Middle frontal gyrus (tissue), 1 donor: ENCODE data around the gene MISP3.

Experiments
- DNase-seq: peaks from one replicate; pipeline ENCODE4 v3.0.0-alpha.2; 2015; ENCODE audit warnings: low spot score; ENCODE audit errors: extremely low spot score

Gene MISP3

DNA sequence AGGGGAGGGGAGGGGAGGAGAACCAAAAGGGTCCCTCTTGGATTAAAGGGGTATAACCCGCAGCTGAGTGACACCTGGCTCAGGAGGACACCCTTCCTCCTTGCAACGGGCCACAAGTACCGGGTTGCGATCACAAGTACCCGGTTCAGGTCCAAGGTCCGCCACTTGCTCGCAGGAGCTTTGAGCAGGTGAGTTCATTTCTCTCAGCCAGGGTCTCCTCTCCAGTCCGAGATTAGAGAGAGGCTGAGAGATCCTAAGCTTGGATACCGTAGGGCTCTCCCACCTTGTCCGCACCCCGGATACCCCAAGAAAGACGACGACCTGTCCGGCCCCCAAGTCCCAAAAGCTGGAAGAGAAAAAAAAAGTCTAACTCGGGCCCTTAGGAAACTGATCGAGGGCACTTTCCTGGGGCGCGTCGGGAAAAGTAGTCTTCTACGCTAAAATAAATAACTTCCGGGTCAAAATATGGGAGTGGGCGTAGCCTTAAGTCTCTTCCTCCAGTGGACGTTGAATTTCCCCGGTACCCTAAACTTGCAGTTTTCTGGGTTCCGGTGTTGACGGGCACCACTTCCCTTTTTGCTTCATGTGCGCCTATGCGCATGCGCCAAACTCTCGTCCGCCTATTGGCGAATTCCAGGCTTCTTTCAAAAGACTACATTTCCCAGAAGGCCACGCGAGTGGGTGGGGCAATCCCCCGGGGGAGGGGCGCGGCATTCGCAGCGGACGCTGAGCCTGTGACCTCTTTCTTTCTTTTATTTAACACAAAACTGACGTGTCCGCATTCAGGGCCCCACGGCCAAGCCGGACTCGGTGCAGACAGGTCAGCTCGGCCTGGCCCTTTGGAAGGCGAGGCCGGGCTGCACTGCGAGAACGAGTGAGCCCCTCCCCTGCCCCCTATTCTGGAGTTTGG lies 8.6 kb downstream of the MISP3 start:
- DNase-seq, result peak; percentile 99

DNA sequence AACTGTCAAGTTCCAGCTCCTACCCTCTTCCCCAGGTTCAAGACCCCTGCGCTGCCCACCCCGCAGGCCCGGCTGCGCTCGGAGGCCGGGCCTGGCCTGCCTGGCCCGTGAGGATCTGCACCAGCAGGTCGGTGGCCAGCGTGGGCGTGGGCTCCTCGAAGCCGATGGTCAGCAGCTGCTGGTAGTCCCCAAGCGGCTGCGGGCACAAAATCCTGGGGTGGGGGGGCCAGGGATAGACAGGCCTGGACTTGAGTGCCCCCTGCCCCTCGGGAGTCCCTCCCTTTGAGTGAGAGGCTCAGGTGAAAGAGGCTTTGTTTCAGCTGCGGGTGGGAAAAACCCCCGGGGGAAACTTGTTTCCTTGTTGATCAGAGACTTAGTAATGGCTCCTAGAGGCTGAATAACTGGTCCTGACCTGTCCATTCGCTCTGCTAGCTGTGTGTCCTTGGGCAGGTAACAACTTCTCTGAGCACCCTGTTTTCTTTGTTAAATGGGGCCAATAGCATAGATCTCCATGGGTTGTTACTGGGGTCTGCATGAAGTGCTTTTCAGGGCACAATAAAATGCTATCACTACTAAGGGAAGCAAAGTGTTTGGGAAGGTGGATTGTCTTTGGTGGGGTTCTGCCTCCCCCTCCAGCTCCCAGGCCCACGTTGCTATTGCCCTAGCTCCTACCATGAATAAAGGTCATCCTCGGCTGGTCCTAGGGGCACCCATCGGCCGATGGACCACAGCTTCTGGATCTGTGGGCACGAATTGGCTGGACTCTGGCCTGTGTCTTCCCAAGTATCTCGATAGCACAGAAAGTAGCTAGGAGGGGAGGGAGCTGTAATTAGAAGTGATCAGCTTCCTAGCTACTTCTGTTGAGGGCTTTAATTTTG lies 9.4 kb downstream of the MISP3 start:
- no peak for DNase-seq

DNA sequence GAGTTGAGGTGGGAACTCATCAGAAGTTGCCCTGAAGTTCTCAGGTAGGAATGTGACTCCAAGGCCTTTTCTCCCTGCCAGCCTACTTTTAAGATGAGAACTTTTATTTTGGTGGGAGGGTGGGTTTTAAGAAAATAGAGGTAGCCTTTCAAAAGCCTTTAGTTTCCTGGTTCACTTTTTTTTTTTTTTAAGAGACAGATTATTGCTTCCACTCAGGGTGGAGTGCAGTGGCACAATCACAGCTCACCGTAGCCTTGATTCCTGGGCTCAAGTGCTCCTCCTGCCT lies 10.0 kb downstream of the MISP3 start:
- no peak for DNase-seq

DNA sequence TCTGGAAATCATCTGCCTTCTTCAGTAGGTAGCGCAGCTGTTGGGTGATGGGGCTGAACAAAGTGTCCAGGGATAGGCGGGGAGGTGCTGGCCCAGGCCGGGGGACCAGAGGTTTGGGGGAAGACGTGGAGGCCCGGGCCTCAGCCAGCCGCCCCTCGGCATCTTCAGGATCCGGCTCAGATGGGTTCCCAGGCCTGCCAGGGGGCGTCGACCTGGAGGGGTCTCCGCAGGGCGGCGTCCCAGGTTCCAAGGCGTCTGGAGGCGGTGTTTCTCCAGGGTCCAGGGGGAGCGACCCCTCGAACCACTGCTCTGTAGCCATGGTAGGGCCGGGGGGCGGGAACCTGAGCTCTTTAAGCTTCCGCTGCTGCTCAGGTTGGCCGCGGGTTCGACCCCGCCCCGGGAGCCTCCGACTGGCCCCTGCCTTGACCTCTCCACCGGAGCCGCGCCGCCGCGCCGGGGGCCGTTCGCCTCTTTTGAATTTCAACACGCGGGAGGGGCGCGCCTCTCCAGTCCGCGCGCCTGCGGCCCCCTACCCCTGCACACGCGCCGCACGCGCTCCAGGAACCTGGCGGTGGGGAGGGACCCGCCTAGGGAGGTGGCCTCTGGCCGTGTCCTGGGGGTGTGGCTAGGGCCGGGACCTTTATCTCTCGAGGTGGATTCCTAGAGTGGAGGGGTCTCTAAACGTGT lies 12.9 kb downstream of the MISP3 start, which contains the start of gene C19orf67:
C19orf67 (minus strand) TSS at position 475 of the 687 bp plus-strand sequence; CDS start at position 319, 156 bp downstream.
- no peak for DNase-seq

DNA sequence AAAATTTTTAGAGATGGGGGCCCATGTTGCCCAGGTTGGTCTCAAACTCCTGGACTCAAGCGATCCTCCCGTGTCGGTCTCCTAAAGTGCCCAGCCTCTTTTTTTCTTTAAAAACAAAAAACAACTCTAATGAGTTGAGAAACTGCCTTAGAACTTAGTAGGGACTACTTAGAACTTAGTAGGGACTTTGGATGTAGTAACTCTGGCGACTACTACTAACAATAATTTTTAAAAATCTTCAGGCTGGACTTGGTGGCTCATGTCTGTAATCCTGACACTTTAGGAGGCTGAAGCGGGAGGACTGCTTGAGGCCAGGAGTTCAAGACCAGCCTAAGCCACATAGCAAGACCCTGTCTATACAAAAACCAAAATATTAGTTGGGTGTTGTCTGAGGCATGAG lies 13.5 kb downstream of the MISP3 start:
- DNase-seq, result no peak

DNA sequence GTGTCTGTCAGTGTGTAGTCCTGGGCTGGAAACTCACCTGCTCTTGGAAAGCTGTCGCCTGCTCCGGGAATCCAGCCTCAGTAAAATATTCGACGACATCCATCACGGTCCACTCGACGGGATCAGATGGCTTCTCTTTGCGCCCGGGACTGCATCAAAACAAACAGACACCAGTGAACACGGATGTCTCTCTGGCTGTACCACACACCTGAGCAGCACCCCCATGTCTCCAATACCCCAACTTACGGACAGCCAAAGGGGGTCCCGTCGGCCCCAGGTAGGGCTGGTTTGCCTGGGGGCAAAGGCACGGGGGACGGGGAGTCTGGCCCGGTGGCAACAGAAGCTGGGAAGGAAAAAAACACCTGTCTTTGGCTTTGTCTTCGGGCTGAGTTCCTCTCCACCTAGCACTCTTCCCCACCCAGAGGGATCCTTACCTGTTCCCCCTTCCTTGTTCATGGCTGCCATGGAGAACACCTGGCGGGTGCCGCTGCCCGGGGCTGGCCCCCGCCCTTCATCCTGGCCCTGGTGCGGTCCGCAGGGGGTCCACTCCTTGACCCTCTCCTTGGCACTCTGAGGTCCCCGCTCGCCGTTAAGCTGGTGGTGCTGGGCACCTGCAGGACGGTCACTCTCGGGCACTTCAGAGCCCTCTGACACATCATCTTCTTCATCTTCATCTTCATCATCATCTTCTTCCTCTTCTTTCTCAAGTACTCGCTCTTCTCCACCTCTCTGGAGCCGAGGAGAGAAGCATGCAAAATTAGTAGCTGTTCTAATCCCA lies 16.2 kb downstream of the MISP3 start:
- DNase-seq, result no peak

DNA sequence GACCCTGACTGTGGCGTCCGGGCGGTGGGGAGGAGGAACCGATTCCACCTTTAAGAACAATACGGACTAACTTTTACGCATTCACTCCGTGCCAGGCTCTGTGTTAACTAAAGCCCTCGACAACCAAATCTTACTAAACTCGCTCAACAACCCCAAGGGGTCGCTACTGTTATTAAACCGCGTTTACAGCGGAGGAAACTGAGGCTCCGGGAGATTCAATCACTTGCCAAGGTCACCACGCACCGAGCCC lies 16.8 kb downstream of the MISP3 start:
- DNase-seq, result no peak

DNA sequence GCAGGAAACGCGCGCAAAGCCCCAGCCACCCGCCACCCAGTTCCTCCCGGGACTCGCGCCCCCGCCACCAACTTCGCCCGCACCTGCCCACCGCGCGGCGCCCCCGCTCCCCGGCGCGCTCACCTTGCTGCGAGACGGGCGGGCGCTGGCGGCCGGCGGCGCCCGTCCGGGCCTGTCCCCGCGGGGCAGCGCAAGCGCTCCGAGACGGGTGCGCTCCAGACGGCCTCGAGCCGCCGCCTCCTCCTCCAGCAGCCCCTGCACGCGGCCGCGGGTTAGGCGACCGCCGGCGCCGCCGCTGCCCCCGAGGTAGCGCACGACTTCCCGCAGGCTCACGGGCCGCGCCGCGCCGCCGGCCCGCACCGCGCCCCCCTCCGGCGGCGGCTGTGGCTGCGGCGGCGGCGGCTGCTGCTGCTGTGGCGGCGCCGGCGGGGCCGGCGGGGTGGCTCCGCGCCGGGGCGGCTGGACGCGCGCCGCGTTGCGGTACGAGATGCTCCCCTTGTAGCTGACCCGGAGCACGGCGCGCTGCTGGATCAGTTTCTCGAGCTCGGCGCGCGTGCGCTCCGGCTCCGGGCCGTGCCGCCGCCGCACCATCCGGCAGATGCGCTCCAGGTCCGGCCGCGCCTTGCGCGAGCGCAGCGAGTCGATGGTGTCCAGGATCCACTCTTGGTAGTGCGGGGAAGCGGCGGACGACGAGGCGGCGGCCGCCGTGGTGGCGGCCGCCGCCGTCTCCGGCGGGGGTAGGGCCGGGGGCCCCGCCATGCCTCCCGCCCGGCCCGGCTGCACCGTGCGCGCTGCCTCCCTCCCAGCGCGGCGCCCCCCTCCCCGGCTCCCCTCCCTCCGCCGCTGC lies 17.3 kb downstream of the MISP3 start:
- DNase-seq, result no peak

DNA sequence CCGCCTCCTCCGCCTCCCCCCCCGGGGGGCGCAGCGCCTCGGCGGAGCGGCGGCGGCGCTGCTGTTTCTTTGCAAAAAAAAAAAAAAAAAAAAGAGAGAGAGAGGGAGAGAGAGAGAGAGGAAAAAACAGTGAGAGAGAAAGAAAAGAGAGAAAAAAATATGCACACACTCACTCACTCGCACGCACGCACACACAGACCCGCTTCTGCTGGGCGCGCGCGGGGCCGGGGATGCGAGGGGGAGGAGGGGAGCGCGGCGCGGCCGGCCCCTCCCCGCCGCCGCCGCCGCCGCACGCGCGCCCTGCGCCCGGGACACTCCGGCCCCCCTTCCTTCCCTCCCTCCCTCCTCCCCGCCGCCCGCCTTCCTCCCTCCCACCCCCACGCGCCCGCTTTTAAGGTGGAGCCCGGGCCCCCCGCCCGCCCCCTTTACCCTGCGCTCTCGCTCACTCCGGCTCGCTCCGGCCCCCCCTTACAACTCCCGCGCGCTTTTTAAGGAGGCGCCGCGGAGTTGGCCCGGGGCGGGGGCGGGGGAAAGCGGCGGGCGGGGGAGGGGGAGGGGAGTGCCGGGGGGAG lies 18.0 kb downstream of the MISP3 start, which contains the start of gene SAMD1:
SAMD1 (minus strand) TSS at position 243 of the 572 bp plus-strand sequence.
- peak; percentile 33 for DNase-seq

DNA sequence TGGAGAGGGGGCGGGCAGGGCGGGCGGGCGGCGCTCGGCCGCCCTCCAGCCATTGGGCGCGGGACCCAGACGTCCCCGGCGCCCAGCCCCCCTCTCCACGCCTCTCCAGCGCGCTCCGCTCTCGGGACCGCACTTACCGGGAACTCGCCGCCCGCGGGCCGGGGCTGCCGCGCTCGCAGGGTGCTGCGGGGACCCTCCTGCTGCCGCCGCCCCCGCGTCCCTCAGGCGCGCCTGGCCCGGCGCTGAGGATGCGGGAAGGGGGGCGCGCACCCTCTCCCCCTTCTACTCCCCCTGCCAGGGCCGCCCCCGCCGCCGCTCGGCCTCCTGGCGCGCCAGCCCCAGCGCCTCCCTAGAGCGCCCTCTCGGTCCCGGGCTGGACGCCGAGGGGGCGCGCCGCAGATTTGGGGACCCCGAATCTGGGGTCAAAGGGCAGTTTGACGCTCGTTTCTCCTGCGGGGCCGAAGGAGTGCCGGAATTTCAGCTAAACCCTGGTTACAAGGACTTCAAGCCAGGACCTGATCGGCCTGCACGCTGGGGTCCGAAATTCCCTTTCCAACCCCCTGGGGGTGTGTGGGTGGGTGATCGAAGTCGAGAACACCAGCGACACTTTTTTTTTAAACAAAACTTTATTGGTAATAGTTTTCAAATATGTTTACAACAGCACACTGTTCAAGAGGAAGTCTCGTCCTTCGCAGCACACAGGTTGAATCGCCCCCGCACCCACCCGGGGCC lies 18.7 kb downstream of the MISP3 start:
- DNase-seq, result peak; percentile 30

DNA sequence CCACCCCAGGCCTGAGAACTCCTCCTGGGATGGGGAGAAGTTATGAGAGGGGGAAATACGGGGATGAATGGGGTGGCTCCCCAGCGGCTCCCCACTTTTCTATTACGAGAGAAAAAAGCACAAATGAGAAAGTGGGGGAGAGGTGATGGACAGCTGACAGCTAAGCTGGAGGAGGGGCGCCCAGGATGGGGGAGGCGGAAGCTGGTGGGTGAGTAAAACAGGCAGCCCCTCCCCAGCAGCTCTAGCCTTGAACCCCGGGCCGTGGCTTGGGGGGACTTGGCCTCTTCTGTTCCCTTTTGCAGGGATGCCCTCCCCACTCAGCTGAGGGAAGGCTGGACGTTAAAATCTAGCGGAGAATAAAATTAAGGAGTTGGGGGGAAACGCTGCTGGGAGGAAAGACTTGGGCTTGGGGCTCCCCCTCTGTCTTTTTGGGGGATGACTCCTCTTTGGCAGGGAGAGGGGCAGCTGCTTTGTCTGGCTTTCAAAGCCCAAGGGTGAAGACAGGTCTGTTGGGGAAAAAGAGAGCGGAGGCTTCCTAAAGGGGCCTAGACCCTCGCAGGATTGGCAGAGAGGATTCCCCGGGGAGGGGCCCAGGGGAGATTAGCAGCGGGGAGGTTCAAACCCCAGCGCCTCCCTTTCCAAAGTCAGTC lies 19.4 kb downstream of the MISP3 start:
- DNase-seq, result no peak

DNA sequence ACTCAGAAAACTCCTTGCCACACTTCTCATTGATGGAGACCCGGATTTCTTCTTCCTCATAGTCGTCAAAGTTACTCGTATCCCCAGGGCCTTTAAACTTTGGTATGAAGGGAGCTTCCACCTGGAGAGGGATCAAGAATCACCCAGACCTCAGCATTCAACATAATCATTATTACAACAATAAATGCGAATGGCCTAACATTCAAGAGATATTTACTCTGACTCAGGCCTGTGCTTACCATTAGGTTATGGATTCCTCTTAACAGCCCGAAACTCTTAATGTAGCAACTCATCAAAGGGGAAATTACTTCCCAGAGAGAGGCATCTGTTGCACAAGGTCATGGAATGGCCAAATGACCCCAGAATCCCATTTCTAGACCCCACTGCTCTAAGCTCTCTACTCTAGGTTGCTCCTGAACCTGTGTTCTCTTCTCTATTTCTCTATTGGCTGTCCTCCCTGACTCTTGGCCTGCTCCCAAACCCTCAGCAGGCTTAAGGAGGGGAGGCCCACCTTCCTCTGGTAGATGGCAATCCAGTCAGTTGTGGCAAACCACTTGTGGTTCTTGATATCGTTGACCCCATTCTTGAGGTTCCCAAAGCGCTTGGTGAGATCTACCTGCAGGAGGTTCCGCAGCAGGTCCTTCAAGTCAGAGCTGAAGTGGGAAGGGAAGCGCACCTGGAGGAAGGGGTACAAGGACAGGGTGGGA lies 20.7 kb downstream of the MISP3 start:
- no peak for DNase-seq

DNA sequence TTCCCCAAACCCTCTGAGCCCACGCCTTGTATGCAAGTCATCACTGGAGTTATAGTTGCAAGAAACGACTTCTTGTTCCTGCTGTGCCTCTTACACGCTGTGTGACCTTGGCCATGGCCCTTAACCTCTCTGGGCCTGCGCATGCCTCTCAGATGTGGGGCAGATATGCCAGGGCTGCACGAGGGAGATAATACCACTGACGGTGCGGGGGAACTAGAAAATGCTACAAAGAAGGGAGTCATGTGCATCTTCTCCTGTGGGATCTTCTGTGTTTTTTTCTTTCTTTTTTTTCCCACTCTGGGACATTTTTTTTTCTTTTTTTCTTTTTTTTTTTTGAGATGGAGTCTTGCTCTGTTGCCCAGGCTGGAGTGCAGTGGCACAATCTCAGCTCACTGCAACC lies 22.3 kb downstream of the MISP3 start:
- DNase-seq, result no peak

DNA sequence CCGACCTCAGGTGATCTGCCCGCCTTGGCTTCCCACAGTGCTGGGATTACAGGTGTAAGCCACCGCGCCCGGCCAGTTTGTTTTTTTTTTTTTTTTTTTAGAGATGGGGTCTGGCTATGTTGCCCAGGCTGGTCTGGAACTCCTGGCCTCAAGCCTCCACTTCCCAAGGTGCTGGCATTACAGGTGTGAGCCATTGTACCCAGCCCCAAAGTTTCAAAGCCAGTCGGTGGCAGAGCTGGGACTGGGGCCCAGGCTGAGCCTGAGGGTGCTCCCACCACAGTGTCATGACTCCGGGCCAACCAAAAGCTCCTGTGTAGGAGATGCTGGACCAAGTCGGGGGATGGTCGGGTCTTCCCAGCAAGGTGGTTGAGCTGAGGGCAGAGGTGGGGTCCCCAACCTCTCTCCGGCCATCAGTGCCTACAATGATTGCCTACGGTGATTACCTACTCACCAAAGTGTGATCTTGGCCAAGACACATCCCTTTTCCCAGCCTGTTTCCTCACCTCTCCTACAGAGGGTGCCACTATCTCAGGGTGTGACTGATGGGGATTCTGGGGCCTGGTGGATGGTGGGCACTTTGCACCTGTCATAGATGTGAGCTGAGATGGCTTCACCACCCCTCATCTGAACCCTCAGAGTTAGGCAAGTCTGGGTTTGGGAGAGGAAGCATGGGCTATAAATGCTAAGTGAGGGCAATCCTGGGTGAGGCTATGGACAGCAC lies 23.8 kb downstream of the MISP3 start:
- no peak for DNase-seq

DNA sequence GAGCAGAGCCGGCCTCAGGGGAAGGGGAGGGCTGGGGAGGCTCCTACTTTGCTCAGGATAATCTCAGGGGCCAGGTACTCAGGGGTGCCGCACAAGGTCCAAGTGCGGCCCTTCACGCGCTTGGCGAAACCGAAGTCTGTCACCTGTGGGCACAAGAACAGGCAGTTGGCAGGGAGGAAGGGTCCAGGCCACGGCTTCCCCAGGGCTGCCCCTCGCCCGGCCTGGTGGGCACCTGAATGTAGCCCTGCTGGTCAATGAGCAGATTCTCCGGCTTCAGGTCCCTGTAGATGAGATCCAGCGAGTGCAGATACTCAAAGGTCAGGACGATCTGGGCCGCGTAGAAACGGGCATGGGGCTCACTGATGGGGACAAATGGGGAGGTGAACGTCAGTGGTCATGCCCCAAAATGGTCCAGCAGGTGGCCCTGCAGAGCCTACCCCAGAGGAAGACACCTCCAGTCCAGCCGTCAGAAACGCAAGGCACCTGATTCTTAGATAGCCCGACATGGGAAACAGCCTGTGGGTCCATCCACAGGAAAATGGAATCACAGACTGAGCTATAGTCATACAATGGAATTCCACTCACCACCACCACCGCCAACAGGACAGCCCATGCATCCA lies 25.1 kb downstream of the MISP3 start:
- DNase-seq, result no peak

DNA sequence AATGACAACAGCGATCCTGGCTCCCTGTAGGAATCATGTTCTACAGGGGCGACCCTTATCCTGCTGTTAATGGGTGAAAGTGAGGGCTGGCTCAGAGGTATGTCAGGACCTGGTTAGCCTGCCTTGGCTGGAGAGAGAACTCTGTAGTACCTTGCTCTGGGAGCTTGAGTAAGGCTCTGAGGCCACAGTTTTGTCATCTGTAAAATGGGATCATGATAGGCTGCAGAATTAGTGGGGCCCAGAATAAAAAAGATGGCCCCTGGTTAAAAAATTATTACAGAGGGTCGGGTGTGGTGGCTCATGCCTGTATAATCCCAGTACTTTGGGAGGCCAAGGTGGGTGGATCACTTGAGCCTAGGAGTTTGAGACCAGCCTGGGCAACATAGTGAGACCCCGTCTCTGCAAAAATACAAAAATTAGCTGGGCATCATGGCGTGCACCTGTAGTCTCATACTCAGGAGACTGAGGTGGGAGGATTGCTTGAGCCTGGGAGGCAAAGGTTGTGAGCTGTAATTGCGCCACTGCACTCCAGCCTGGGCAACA lies 28.5 kb downstream of the MISP3 start:
- no peak for DNase-seq
